Inflammatory macrophage treated with lipopolysaccharide for 4 hours (primary cell): ENCODE measurements around the gene ELOB.

Experiments used
- DNase-seq: peaks from one replicate; pipeline ENCODE4 v3.0.0-alpha.2; 2020

The ELOB gene

GRCh38 chr16:2767140-2767731 lies 9.8 kb downstream of the ELOB start:
- no peak for DNase-seq

- DNase-seq, result no peak
These were observed 10.5 kb downstream of the ELOB start for GRCh38 chr16:2766430-2767139.

GRCh38 chr16:2765462-2766404 lies 11.3 kb downstream of the ELOB start:
- no peak for DNase-seq

- DNase-seq, result no peak
These were observed 12.4 kb downstream of the ELOB start for GRCh38 chr16:2764718-2765117.

- no peak for DNase-seq
These were observed 13.9 kb downstream of the ELOB start for GRCh38 chr16:2763173-2763572.

GRCh38 chr16:2762711-2763110 lies 14.4 kb downstream of the ELOB start:
- no peak for DNase-seq

GRCh38 chr16:2761886-2762583 lies 15.0 kb downstream of the ELOB start:
- no peak for DNase-seq

- DNase-seq, result no peak
These were observed 15.6 kb downstream of the ELOB start for GRCh38 chr16:2761472-2761871.

- no peak for DNase-seq
These were observed 19.7 kb downstream of the ELOB start for GRCh38 chr16:2757344-2757743.

- no peak for DNase-seq
These were observed 20.6 kb downstream of the ELOB start for GRCh38 chr16:2756288-2757015.

- no peak for DNase-seq
These were observed 21.9 kb downstream of the ELOB start for GRCh38 chr16:2755158-2755557.

GRCh38 chr16:2753733-2754020 lies 23.4 kb downstream of the ELOB start:
- peak; percentile 24 for DNase-seq

GRCh38 chr16:2752850-2753732 lies 24.0 kb downstream of the ELOB start:
- peak; percentile 78 for DNase-seq

GRCh38 chr16:2752035-2752849 lies 24.8 kb downstream of the ELOB start, which contains the start of gene SRRM2:
Gene SRRM2, plus strand, starts transcription at chr16:2752638. Its CDS starts 3,727 bp downstream, at chr16:2756365.
- peak; percentile 98 for DNase-seq

GRCh38 chr16:2751577-2752034 lies 25.5 kb downstream of the ELOB start:
- DNase-seq, result no peak

- DNase-seq, result no peak
These were observed 27.1 kb downstream of the ELOB start for GRCh38 chr16:2749936-2750335.

GRCh38 chr16:2749476-2749875 lies 27.6 kb downstream of the ELOB start:
- no peak for DNase-seq

GRCh38 chr16:2748757-2749455 lies 28.2 kb downstream of the ELOB start:
- no peak for DNase-seq

- DNase-seq, result no peak
These were observed 31.1 kb downstream of the ELOB start for GRCh38 chr16:2745961-2746360.
